SW 1271 (cell line): ENCODE measurements around the gene PLCD1.
"Not testable (repeated sequence)": the region's sequence is repeated elsewhere in the genome, so short reads cannot be mapped to it uniquely, and the experiment has no call there.

Experiments used
- DNase-seq, 2 experiments: peaks; one replicate each; lab custom pipeline; 2025; lab: John Stamatoyannopoulos, UW

PLCD1 gene

GRCh38 chr3:37986479-37987314, 42.7 kb downstream of the PLCD1 start:
- DNase-seq = no peak

DNA sequence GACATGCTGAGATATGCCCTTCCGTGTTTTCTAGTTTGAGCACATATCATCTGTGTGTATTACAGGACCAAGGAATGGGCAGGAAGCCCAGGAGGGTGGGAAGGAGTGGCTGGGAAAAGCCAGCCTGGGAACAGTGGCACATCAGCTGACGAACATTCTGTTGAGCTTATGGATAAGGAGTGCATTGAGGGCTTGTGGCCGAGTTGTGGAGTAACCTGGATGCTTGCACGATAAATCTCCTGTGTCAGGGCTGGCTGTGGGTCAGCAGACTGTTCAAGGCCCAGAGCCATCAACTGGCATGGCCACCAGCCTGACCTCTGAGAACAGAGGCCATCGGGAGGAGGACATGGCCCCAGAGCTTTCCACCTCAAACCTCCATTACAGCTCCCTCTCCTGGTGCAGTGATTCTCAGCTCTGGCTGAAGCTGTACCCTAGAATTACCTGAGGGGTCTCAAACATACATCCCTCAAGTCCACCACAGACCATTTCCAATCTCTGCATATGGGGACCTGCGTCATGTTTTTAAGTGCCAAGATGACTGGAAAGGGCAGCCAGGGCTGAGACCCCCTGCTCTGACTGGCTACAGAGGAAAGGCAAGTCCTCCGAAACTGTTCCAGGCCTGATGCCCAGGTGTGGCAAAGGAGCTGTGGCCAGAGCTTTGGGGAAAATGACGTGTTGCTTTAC, 43.7 kb downstream of the PLCD1 start:
- DNase-seq = no peak

- DNase-seq = no peak
Measured at GRCh38 chr3:37984596-37984995, 44.8 kb downstream of the PLCD1 start.

DNA sequence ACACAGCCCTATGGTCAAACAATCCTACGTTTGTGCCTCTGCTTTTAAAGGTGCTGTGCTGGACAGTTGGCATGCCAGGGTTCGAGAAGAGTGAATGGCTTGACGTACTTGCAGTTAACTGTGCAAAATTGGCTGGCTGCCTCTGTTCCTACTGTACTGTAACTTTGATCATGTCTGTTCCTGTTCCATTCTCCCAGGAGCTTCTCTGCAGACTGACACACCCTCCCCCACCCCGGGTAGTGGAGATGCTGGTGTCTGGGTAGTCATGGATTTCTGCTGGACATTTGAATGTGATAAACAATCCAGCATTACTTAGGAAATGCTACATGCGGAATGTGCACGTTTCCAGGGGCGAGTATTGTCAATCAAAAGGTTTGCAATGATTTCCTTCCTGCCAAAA, 45.4 kb downstream of the PLCD1 start:
- DNase-seq = no peak

- DNase-seq = no peak
Measured at GRCh38 chr3:37982331-37982730, 47.1 kb downstream of the PLCD1 start.

GRCh38 chr3:37981348-37981664, 48.1 kb downstream of the PLCD1 start:
- no peak for DNase-seq

GRCh38 chr3:37980462-37981347, 48.7 kb downstream of the PLCD1 start:
- DNase-seq = no peak

DNA sequence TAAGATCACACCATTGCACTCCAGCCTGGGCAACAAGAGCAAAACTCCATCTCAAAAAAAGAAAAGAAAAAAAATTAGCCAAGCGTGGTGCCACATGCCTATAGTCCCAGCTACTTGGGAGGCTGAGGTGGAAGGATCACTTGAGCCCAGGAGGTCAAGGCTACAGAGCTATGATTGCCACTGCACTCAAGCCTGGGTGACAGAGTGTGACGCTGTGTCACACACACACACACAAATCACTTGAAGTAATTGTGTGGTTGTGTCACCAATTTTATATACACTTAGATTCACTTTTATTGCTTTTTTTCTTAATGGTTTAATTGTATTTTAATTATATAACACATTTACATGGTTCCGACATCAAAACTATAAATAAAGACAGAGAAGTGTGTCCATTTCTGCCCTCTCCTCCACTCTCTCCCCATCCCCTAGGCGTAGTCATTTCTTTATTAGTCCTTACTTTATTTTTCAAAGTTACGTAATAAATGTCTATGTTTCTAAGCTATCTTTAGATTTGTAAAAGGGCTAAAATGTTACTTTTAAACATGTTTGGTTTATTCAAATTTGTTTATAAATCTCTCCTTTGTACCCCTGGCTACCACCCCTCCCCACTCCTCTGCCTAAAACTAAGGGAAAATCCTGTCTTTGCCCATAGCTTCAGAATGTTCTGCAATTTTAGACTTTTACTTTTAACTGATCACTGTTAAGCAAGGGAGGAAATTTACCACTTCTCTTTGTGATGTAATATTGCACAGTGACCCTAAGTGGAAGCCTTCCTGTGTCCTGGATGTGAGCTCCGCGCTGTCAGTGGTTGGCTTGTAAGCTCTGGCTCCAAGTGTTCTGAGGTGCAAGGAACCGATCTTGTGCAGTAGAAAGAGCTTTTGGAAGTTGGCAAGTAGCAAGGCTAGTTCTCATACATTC, 49.6 kb downstream of the PLCD1 start:
- DNase-seq = no peak

DNA sequence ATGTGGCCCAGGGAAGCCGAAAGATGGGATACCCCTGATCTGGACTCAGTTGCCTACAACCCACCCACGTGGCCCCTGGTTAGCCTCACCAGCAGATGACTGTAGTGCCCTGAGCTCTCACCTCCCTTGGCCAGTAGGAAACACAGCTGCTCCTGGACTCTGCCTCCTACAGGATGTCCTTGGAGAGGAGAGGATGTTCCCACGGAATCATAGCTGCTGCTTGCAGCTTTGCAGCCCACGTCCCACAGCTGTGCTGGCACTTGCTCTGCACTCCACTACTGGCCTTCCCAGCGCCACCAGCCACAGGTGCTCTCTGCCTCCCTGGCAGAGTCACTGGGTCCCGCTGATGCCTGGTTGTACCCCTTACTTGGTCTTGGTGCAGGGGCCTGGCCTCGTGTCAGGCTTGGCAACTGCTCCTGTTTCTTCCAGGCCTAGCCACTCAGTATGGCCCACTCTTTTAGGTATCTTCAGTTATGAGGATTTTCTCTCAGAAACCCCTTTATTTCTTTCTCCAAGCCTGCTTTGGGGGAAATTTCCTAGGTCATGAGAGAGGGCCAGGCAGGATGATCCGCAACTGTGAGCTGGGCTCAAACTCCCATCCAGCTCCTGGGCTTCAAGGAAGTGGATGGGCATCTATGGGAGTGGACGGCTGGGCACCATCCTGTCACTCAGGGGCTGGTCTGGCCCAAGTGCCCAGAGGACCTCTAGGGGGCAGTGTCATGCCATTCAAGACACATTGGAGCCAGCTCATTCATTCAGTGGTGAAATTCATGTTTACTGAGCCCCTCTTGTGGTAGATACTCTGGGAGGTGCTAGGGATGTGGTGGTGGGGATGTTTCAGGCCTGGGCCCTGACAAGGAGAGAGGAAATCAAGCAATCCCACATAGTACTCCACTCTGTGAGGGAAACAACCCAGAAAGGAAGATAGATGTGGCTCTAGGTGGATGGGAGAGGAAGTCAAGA, 55.0 kb downstream of the PLCD1 start:
- DNase-seq = peak in 1 of 2 experiments; percentile 37

DNA sequence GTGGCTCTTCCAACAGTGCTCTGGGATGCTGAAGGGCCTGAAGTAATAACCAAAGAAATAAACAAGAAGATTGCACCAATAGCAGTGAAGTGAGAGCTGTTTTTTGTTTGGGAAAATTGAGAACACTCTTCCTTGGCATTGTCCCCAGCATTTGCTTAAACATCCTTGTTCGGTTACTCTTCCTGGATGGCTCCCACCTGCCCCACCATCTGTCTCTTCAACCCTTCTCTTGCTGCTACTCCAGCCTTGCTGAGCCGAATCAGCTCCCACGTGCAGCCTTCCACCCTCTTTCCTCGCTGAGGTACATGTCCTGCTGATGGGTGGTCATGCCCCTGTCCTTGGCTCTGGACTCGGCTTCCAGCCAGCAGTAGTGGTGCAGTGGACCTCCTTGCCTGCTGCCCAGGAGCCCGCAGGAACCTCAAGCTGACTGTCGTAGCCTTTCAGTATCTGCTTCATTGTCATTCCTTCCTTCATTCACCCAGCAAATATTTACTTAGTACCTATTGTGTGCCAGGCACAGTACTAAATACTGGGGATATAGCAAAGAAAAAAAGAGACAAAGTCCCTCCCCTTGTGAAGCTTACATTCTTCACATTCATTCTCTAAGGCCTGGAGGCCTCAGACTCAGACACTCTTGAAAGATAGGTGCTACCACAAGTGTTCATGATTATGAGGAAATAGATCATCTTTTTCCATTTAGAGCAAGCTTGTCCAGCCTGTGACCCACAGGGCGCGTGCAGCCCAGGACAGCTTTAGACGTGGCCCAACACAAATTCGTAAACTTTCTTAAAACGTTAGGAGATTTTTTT, 56.0 kb downstream of the PLCD1 start:
- DNase-seq = no peak

DNA sequence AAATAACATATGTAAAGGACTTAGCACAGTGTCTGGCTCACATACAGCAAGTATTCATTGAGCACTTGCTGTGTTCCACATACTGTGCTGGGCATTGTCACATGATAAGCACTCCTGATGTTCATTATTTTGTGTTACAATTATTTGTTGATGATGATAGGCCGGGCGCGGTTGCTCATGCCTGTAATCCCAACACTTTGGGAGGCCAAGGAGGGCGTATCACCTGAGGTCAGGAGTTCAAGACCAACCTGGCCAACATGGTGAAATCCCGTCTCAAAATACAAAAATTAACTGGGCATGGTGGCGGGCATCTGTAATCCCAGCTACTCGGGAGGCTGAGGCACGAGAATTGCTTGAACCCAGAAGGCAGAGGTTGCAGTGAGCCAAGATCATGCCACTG, 57.4 kb downstream of the PLCD1 start:
- DNase-seq = not testable (repeated sequence)

GRCh38 chr3:37971467-37971866, 58.0 kb downstream of the PLCD1 start:
- no peak for DNase-seq

DNA sequence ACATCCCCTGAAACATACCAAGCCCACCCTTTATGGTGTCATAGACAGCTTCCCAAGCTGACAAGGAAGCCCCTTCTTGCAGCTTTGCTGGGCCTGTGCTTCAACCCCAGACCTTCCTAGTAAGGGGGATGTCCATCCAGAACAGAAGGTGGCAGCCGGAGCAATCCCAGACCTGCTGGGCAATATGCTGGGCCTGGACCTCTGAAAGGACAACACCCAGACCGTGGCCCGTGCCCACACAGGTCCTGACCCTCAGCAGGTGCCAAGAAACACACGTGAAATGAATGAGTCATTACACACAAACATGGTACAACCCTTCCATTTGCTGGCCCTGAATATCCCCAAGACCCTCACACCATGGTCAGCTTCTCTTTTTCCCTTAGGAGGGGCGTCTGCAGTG, 58.6 kb downstream of the PLCD1 start:
- no peak for DNase-seq

GRCh38 chr3:37969596-37970100, 59.8 kb downstream of the PLCD1 start:
- no peak for DNase-seq

GRCh38 chr3:37968813-37969595, 60.4 kb downstream of the PLCD1 start:
- no peak for DNase-seq

DNA sequence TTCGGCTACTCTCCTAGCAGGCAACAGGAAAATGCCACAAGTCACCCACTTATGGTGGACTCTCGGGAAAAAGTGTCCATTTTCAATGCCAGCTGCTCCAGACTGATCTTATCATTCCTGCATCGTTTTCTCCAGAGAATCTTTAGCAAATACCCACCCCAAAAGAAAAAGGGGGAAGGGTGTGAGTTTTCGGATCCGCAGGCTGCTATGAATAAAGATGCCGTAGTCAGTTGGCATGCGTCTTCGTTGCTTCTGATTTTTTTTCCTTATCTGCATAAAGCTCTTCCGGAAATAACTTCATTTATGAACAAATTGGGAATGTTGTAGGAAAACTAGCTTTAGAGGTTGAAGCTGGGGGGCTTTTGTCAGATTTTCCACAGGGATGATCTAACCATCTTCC, 61.2 kb downstream of the PLCD1 start:
- DNase-seq = no peak

- peak in 1 of 2 experiments; percentile 42 for DNase-seq
Measured at GRCh38 chr3:37967260-37967881, 62.1 kb downstream of the PLCD1 start.

DNA sequence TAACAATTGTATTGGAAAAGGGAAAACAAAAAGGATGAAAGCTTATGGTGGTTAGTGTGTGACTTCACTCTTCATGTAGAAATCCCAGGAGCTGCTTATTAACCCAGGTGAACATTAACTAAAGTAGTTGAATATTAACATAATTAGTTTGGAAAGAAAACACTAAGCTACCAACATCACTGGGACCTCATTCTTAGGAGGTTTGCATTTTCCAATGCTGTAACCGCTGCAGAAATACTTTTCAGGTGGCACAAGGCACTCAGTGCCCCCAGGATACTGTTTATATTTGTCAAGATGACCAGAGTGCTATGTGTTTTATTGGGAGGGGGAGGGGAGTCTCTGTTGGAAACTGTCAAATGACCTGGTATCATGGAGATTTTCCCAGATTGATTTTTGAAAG, 64.7 kb downstream of the PLCD1 start:
- DNase-seq = no peak
